Lung (tissue), 12 donors: ENCODE data around the gene WDR88. TPM values are rescaled to one million over a fixed set of nuclear protein-coding genes. Genes with fewer than 3 reads are reported as not detected.

Experiments
- ATAC-seq: fragments of 200-7000 bp; cut with Tn5 transposase; one replicate; pipeline ENCODE4 v1.9.1; 2020; ENCODE audit warnings: moderate number of reproducible peaks; ENCODE audit not compliant: insufficient read depth, low FRiP score
- DNase-seq, 3 donors: peaks; one replicate each; pipeline ENCODE4 v3.0.0-alpha.2; 2013 to 2017
- H3K27ac ChIP-seq, 2 donors: one replicate each; pipeline ENCODE4 v1.5.1; 2013; ENCODE audit warnings: mild to moderate bottlenecking in 2 of 2, moderate library complexity in 2 of 2, control low read depth in 1 of 2, inconsistent platforms in 1 of 2, low read depth in 1 of 2, low read length in 1 of 2
- H3K27me3 ChIP-seq, 3 donors: one replicate each; pipeline ENCODE4 v1.5.1; 2013; ENCODE audit warnings: low read length in 2 of 3; ENCODE audit not compliant: control insufficient read depth in 3 of 3, insufficient read depth in 3 of 3
- H3K36me3 ChIP-seq, 4 donors: one replicate each; pipeline ENCODE4 v1.5.1; 2013; ENCODE audit warnings: low read length in 4 of 4, mild to moderate bottlenecking in 1 of 4, moderate library complexity in 1 of 4; ENCODE audit not compliant: control insufficient read depth in 4 of 4, insufficient read depth in 4 of 4
- H3K4me1 ChIP-seq, 5 donors: one replicate each; pipeline ENCODE4 v1.5.1; 2013; ENCODE audit warnings: low read length in 5 of 5, mild to moderate bottlenecking in 2 of 5, moderate library complexity in 1 of 5; ENCODE audit not compliant: control insufficient read depth in 5 of 5, insufficient read depth in 5 of 5
- H3K4me3 ChIP-seq: one replicate; pipeline ENCODE4 v1.5.1; 2013; ENCODE audit warnings: mild to moderate bottlenecking, control low read depth, moderate library complexity
- H3K9ac ChIP-seq, 2 donors: one replicate each; pipeline ENCODE4 v1.5.1; 2013; ENCODE audit warnings: low read length in 2 of 2, control low read depth in 1 of 2; ENCODE audit not compliant: insufficient read depth in 1 of 2
- H3K9me3 ChIP-seq, 4 donors: one replicate each; pipeline ENCODE4 v1.5.1; 2013; ENCODE audit warnings: low read length in 3 of 4, mild to moderate bottlenecking in 1 of 4, moderate library complexity in 1 of 4; ENCODE audit not compliant: control insufficient read depth in 4 of 4, insufficient read depth in 3 of 4
- WGBS, 2 donors: extraction: QIAGEN DNeasy Blood & Tissue Kit; methylation state at CpG; one replicate each; pipeline ENCODE4 v1.1.7; 2013; 5-methylcytosine and 5-hydroxymethylcytosine counted together
- polyA plus RNA-seq, 2 donors: library from polyadenylated mRNA; stranded (reverse); fragments of 200-250 nt; gene quantifications; one replicate each; pipeline ENCODE4 v1.2.1, GENCODE V29; 2013
- total RNA-seq, 2 donors: library from RNA; depleted of rRNA in 1 of 2; stranded (reverse); fragments of >200 nt in 1 of 2; gene quantifications; one replicate each; pipeline ENCODE4 v1.2.1, GENCODE V29; 2014 to 2021
- TF ChIP-seq, protein P1 (sequence below): IDR thresholded peaks from 2 replicates; pipeline ENCODE4 v1.5.1; 2012; ENCODE audit warnings: mild to moderate bottlenecking; ENCODE audit errors: control extremely low read depth, extremely low read depth
- donor health status: control.
- donor health status: control.
- donor health status: Bipolar disorder and iron deficiency.
- donor health status: healthy.
- donor health status: DM: yes; HTN: yes; CAD: no.

The WDR88 gene
- total and polyA plus RNA-seq, 4 donors, result not detected

DNA sequence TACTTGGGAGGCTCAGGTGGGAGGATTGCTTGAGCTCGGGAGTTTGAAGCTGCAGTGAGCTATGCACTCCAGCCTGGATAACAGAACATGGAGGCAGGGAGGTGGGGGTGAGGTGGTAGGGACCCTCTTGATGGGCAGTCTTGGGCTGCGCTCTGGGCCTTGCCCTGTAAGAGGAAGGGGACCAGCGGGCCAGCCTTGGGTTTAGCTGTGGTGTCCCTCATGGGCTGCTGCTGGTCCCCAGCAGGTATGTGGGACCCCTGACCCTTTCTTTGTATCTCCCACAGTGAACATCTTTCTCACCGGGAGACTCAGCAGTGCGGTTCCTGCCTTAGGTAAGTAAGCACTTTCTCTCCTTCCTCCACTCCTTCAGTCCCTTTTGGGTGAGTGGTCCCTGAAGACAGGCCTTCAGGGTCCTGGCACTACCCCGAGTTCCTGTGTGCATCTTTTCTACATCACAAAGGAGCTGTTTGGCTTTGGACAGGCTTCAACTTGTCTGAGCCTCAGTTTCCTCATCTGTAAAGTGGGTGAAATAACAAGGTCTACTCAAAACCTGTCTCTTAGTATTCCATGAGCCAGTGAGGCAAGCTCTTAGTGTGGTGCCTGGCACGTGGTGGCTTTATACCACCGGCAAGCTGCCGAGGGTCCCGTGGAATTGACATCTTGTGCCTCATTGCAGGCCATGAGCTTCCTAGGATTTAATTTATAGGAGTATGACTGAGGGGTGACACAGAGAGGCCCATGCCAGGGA lies 64.7 kb downstream of the WDR88 start:
- TF ChIP-seq, protein P1, sequence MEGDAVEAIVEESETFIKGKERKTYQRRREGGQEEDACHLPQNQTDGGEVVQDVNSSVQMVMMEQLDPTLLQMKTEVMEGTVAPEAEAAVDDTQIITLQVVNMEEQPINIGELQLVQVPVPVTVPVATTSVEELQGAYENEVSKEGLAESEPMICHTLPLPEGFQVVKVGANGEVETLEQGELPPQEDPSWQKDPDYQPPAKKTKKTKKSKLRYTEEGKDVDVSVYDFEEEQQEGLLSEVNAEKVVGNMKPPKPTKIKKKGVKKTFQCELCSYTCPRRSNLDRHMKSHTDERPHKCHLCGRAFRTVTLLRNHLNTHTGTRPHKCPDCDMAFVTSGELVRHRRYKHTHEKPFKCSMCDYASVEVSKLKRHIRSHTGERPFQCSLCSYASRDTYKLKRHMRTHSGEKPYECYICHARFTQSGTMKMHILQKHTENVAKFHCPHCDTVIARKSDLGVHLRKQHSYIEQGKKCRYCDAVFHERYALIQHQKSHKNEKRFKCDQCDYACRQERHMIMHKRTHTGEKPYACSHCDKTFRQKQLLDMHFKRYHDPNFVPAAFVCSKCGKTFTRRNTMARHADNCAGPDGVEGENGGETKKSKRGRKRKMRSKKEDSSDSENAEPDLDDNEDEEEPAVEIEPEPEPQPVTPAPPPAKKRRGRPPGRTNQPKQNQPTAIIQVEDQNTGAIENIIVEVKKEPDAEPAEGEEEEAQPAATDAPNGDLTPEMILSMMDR, result no peak
- Histone ChIP-seq H3K4me1 (peaks cover 0 to 10% (median 6%) of the 10 kb centered on the region in 5 donors), H3K36me3 (peaks cover 0 to 15% (median 4%) of the 10 kb centered on the region in 4 donors), H3K27me3 (no peaks in the 10 kb centered on the region), H3K9me3 (no peaks in the 10 kb centered on the region), H3K27ac (no peak overlapping the region), H3K9ac (no peak overlapping the region), H3K4me3 (no peak overlapping the region)
- DNase-seq (no peak), ATAC-seq (no peak)
- WGBS, 2 donors, result 95 to 96% methylated on average over 10 of the region's 10 CpGs

DNA sequence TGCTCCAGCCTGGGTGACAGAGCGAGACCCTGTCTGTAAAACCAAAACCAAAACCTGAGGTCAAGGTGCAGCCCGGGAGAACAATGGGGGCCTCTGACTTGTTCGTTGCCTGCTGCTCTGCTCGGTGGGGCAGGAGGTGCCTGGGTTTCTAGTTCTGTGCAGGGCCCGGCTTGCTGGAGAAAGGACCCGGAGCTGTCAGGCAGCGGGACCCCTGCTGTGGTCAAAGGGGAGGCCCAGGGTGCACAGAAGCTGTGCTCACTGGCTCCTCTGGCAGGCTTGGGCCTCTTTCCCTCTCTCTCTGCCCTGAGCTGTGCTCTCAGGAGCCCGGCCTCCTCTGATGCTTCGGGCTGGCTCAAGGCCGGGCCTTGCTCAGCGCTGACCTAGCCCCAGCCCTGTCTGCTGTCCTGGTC lies 65.7 kb downstream of the WDR88 start:
- ATAC-seq (no peak), DNase-seq (no peak)
- TF ChIP-seq, protein P1, result no peak
- Histone ChIP-seq H3K27ac (no peak overlapping the region), H3K4me1 (peaks cover 0 to 10% (median 6%) of the 10 kb centered on the region in 5 donors), H3K36me3 (peaks cover 0 to 15% (median 5%) of the 10 kb centered on the region in 4 donors), H3K9ac (no peak overlapping the region), H3K4me3 (no peak overlapping the region), H3K9me3 (no peaks in the 10 kb centered on the region), H3K27me3 (no peaks in the 10 kb centered on the region)
- 90 to 98% methylated on average over 11 of the region's 11 CpGs for WGBS, 2 donors

DNA sequence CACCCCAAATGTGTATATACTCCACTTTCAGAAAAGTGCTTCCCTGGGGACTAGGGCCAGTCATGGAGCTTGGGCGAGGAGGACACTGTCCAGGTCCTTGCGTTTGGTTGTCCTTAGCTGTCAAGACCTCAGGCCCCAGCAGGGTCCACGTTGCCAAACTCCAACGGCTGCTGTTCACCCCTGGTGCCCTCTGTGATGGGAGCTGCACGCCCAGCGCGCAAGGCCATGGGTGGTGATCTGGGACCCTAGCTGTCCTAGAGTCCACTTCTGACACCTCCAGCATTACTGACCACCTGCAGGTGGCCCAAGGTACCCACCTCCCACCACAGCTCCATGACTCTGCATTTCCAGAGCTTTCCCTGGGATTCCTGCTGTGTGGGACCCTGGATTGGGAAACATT lies 66.3 kb downstream of the WDR88 start:
- Histone ChIP-seq H3K9ac (no peak overlapping the region), H3K27me3 (no peaks in the 10 kb centered on the region), H3K4me3 (no peak overlapping the region), H3K4me1 (peaks cover 0 to 10% (median 6%) of the 10 kb centered on the region in 5 donors), H3K27ac (no peak overlapping the region), H3K36me3 (peaks cover 0 to 18% (median 9%) of the 10 kb centered on the region in 4 donors), H3K9me3 (no peaks in the 10 kb centered on the region)
- TF ChIP-seq, protein P1, result no peak
- DNase-seq, result no peak
- 88 to 92% methylated on average over 7 of the region's 7 CpGs for WGBS, 2 donors
- ATAC-seq, result no peak
